NCI-H2171 treated with DMSO at 0.1 percent for 48 hours (cell line): ENCODE results near the gene RNGTT.
A peak's percentile ranks its signal among the peaks of the same experiment; 100 is the strongest.

ENCODE experiments used
- DNase-seq: peaks from one replicate; lab custom pipeline; 2025; lab: John Stamatoyannopoulos, UW

Gene RNGTT

DNA sequence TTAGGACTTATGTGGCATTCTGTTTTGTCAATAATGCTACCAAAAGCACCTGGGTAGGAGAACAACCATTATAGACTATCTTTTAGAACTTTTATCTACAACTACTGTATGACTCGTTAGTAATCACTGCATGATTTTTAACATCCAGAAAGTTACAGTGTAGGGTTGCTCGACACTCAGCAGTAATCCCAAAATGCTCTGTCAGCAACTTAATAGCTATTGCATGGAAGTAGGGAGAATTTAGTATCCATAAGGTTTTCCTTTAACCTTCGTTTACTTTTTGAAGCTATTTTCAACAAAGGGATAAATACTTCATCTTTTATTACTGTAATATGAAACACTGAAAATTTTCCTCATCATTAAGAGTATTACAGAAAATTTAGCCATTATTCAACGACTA is 309.5 kb downstream of the RNGTT start:
- no peak for DNase-seq

GRCh38 chr6:88651400-88651799 is 312.0 kb downstream of the RNGTT start:
- no peak for DNase-seq

DNA sequence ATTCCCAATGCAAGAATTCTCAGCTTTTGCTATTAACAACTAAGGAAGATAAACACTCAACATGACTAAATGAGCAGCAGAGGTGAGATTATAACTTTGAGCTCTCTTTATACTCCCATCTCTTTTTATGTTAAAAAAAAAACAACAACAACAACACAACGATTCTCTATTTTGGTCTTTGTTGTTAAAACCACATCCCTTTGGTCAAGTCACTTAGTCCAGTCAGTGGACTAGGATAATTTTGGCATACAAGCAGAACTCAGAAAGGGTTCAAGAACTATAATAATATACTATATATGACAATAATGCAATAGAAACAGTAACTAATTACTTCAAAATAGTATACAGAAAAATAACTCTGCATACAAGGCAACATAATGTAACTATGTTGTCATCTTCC is 312.4 kb downstream of the RNGTT start:
- DNase-seq = no peak

- DNase-seq = peak; percentile 89
These were observed 313.3 kb downstream of the RNGTT start for GRCh38 chr6:88650029-88650619.

GRCh38 chr6:88641178-88641903 is 322.1 kb downstream of the RNGTT start:
- no peak for DNase-seq

GRCh38 chr6:88637761-88638545 is 325.5 kb downstream of the RNGTT start:
- DNase-seq = no peak

- DNase-seq = peak; percentile 72
These were observed 326.5 kb downstream of the RNGTT start for GRCh38 chr6:88636871-88637270.

GRCh38 chr6:88633782-88634181 is 329.6 kb downstream of the RNGTT start:
- DNase-seq = no peak

- DNase-seq = no peak
These were observed 331.6 kb downstream of the RNGTT start for GRCh38 chr6:88631830-88632229.

GRCh38 chr6:88629838-88630494 is 333.5 kb downstream of the RNGTT start:
- DNase-seq = no peak

DNA sequence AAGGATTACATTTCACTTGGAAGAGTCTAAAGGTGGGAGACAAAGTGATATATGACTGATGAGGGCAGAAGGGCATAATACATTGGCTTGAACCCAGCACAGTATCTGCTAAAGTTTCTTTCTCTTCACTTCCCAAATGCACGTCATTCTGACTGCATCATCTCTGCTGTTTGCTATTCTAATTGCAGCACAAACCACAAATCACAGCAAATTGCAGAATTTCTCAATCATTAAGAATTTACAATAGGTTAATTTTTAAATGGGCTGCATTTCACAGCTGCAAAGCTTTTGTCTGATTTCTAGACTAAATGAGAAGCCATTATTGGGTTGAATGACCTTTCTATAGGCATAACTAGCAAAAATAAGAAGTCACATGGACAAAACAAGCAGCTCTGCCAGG is 337.0 kb downstream of the RNGTT start:
- DNase-seq = no peak

GRCh38 chr6:88623531-88623930 is 339.9 kb downstream of the RNGTT start:
- DNase-seq = no peak

GRCh38 chr6:88619951-88620350 is 343.5 kb downstream of the RNGTT start:
- DNase-seq = no peak

DNA sequence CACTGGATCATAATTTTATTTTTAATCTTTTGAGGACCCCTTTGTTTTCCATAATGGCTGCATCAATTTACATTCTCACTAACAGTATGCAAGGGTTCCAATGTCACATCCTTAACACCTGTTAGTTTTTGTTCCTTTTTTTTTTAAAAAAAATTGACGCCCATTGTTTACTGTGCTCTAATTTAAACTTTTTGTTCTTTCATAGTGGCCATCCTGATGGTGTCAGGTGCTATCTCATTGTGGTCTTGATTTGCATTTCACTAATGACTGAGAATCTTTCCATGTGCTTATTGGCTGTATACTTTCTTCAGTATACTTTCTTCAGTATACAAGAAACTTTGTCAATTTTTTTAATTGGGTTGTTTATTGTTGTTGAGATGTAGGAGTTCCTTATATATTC is 347.0 kb downstream of the RNGTT start:
- DNase-seq = no peak

DNA sequence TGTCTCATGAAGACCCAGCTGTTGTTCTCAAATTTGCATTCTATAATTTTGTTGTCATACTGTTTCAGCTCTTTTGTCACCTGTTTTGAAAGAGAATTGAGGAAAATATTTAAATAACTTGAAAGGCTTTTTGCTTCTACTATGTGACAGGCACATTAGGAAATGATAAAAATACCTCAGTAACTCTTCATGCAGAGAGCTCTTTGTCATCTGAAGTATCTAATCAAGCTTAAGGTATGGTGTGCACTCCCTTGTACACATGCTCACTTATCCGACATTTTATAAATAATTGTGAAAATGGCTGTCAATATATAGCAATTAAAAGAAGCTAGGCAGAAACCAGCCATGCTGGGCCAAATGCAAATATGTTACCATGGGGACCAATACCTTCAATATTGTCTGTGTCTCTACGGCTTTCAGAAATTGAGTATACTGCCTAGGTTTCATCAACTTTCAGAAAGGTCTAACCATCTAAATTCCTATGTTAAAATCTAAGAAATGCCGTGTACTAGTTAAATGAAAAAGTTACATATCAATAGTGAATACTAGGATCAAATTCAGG is 349.0 kb downstream of the RNGTT start:
- DNase-seq = no peak

GRCh38 chr6:88612631-88613030 is 350.8 kb downstream of the RNGTT start:
- peak; percentile 57 for DNase-seq

GRCh38 chr6:88611721-88612120 is 351.7 kb downstream of the RNGTT start:
- DNase-seq = no peak

GRCh38 chr6:88609983-88610382 is 353.4 kb downstream of the RNGTT start:
- DNase-seq = no peak

DNA sequence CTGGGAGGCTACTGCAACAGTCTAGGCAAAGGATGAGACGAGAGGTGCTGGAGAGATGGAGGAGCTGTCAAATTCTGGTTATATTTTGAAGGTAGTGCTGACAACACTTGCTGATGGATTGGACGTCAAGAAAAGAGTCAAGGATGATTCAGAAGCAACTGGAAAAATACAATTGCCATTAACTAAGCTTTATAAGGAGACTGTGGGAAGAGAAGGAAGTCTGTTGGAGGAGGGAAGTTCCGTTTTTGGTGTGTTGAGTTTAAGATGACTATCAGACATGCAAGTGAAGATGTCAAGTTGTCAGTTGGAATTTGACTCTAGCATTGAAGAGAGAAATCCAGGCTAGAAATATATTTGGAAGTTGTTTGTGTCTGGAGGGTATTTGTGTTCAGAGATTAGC is 358.1 kb downstream of the RNGTT start:
- DNase-seq = no peak

DNA sequence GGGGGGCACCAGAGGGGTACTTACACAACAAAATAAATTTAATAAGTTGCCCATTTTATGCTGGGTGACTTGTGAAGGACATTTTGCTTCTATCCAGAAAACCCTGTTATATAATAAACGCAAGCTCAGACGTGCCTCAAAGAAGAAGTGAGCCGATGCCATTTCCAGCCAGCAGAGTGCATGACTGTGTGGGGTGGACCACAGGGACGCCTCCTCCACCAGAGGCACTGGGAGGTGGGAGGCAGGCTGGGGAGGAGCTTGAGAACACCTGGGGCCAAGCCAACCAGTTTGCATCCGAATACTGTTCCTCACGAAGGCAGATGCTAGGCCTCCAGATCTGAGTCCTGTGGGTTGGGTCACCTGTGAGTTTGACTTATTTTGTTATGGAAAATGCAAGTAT is 363.8 kb downstream of the RNGTT start:
- DNase-seq = peak; percentile 14

- DNase-seq = no peak
These were observed 366.6 kb downstream of the RNGTT start for GRCh38 chr6:88596801-88597200.

DNA sequence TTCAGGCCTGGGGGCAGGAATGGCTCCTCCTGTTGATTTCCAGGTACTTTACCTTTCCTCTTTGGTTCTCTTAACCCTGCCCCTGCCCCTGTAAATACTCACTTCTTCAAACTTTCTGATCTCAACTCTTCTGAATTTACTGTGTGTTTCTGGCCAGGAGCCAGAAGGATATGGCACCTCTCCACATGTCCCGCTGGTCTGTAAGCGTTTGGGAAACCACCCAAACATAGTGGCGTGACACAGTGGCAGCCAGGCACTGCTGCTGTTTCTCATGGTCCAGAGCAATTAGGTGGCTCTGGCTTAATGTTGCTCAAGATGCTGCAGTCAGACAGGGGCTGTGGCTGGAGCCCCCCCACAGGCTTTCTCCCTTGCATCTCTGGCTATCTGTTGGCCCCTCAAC is 374.5 kb downstream of the RNGTT start:
- DNase-seq = no peak
